Subcutaneous adipose tissue (tissue), 4 donors: Measurements from ENCODE around the gene FBXO15. TPM values are rescaled to one million over a fixed set of nuclear protein-coding genes. Genes with fewer than 3 reads are reported as not detected.

Experiments
- total RNA-seq, 4 donors: library from RNA; depleted of rRNA; stranded (reverse); fragments of >200 nt; gene quantifications; one replicate each; pipeline ENCODE4 v1.1.0, GENCODE V29; 2016
- TF ChIP-seq, protein P1 (sequence below): fragments of 450-650 bp; IDR thresholded peaks from one replicate; pipeline ENCODE4 v1.5.1; 2016; ENCODE audit warnings: low read depth, mild to moderate bottlenecking, control low read depth, antibody characterized with exemption, moderate library complexity

Gene FBXO15
- total RNA-seq, 4 donors from 2014 or later, result 0.44 to 1.9 TPM; not detected in 2

DNA sequence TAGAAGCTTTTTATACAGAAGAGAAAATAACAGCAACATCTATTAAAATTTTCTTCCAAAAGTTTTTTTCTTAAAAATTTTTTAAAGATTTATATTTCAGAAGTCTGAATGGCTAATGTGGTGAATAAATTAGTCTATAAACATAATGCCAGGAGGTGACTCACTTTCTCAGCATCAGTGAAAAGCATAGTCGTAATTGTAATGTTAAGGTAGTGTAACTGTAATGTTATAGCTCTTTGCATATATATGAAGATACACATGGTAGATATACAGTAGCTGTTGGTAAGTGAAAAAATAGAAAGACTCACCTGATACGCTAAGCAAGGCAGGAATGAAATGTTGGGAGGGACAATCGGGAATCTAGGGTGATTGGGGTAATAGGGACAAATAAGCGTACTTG lies 6.2 kb upstream of the FBXO15 start:
- TF ChIP-seq, protein P1, sequence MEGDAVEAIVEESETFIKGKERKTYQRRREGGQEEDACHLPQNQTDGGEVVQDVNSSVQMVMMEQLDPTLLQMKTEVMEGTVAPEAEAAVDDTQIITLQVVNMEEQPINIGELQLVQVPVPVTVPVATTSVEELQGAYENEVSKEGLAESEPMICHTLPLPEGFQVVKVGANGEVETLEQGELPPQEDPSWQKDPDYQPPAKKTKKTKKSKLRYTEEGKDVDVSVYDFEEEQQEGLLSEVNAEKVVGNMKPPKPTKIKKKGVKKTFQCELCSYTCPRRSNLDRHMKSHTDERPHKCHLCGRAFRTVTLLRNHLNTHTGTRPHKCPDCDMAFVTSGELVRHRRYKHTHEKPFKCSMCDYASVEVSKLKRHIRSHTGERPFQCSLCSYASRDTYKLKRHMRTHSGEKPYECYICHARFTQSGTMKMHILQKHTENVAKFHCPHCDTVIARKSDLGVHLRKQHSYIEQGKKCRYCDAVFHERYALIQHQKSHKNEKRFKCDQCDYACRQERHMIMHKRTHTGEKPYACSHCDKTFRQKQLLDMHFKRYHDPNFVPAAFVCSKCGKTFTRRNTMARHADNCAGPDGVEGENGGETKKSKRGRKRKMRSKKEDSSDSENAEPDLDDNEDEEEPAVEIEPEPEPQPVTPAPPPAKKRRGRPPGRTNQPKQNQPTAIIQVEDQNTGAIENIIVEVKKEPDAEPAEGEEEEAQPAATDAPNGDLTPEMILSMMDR, result no peak

DNA sequence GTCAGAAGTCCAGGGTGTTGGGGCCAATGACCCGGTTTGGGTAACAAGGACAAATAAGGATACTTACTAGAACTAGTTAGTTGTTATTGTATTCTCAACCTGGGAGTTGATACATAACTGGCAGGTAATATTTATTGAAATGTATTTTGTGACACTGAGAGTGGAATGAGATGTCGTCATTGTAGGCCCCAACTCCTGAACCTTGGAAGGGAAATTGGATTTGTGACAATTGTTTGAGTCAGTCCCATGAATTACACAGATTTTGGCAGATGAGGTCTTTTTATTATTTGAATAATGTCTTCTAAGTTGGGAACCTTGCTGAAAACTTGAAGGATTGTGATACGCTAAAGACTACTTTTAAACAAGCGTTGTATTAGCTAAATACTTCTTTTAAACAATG lies 5.7 kb upstream of the FBXO15 start:
- TF ChIP-seq, protein P1, result no peak

DNA sequence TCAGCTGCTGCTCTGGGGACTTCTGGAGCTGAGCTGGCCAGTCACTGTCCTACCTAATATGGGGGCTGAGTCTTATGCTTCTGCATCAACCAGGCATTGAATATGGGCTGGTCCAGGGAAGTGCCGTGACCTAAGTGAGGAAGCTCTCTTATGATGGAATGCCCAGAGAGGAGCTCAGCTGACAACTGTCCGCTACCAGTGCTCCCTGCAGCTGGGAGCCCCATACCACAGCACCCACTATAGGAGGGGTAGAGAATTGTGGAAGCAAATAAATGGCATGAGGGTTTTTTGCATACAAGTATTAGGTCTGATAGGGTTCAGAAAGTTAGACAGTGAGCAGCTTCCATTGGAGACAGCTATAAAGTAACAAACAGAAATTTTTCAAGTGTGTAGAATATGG lies 5.2 kb upstream of the FBXO15 start:
- TF ChIP-seq, protein P1, result no peak

DNA sequence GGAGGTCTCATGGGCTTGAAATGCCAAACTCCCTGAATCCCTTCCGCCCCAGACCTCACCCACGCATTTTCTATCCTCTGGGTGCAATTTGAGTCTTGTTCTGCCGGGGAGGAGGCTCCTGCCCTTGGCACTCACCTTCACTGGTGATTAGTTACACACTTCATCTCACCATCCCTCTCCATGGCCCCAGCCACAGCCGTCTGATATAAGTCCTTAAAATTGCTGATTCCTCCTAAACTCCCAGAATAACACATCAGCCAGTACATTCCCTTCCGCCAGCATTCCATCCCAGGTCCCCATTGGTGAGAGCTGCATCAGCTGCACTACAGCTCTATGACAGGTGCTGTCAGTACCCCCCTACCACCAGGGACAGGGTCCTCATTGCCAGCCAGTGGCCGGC lies 4.6 kb upstream of the FBXO15 start:
- TF ChIP-seq, protein P1, result no peak

DNA sequence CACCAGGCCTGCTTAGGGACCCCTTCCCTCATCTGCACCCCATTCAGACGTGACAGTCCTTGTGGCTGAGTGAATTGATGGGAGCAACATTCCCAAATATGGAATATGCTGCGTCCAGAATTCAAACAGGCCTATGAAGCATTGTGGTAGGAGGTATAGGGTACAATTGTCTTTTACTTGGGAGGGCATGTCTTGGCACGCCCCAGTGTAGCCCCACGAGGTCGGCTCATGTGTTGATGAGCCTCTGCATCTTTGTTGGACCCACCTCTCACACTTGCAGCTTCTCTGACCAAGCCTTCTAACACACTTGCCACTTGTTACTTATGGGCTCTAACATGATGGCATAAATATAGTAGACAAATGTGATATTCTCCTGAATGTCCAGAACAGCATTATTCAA lies 2.2 kb upstream of the FBXO15 start:
- TF ChIP-seq, protein P1, result no peak

DNA sequence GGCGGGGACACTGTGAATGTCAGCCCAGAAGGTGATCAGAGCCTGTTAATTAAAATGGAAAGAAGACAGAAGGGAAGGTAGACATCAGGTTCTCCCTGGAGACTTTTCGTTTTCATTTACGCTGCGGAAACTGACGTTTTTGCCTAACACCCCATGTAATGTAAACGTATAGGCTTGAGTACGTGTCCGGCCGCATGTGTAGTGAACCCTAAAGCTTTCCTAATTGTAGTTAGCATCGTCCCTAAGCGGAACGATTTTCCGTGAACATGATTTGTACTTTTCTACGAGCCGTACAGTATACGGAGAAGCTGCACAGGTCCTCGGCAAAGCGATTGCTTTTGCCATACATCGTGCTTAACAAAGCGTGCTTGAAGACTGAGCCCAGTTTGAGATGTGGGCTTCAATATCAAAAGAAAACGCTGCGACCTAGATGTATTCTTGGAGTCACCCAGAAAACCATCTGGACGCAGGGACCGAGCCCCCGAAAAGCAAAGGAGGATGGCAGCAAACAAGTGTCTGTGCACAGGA lies 973 bp upstream of the FBXO15 start:
- TF ChIP-seq, protein P1, result no peak

DNA sequence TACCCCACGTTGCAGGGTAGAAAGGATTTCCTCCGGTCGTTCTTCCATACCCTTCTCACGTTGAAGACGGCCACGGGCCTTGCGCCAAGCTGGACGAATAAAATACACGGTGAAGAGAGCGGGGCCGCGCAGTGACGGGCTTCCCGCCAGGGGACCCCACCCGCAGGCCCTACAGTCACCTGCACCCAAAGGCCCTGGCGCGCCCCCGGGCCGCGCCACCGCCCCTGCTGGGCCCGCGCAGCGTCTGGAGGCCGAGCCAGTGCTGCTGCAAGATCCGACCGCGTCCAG lies 199 bp downstream of the FBXO15 start:
- TF ChIP-seq, protein P1, result no peak
